ENCODE results near the gene C4orf33. TPM values are rescaled to one million over a fixed set of nuclear protein-coding genes. Genes with fewer than 3 reads are reported as not detected.

C4orf33 gene
- total RNA-seq, 1 donor from 2014 or later: 17.6 TPM

- no peak for TF ChIP-seq CTCF (IDR thresholded peaks at IDR 0.05; ENCODE audit: partially characterized antibody, unreplicated experiment)
- H3K27ac Mint-ChIP-seq (ENCODE audit: unreplicated experiment): no peak overlapping the region
- H3K4me3 Mint-ChIP-seq (ENCODE audit: unreplicated experiment): no peak overlapping the region
- H3K9me3 Mint-ChIP-seq (ENCODE audit: unreplicated experiment): peaks cover 3% of the 10 kb centered on the region
- peaks cover 41% of the 10 kb centered on the region for H3K36me3 Mint-ChIP-seq (ENCODE audit: unreplicated experiment)
- H3K27me3 Mint-ChIP-seq (ENCODE audit: unreplicated experiment): no peaks in the 10 kb centered on the region
- no peak for DNase-seq
- H3K4me1 Mint-ChIP-seq (ENCODE audit: low read depth, unreplicated experiment): no peaks in the 10 kb centered on the region
Observed at GRCh38 chr4:129077326-129077725, 18.6 kb upstream of the C4orf33 start.

- Mint-ChIP-seq H3K9me3 (ENCODE audit: unreplicated experiment) (peaks cover 3% of the 10 kb centered on the region), H3K36me3 (ENCODE audit: unreplicated experiment) (peaks cover 28% of the 10 kb centered on the region), H3K27me3 (ENCODE audit: unreplicated experiment) (no peaks in the 10 kb centered on the region), H3K27ac (ENCODE audit: unreplicated experiment) (no peak overlapping the region), H3K4me1 (ENCODE audit: low read depth, unreplicated experiment) (no peaks in the 10 kb centered on the region), H3K4me3 (ENCODE audit: unreplicated experiment) (no peak overlapping the region)
- TF ChIP-seq CTCF (IDR thresholded peaks at IDR 0.05; ENCODE audit: partially characterized antibody, unreplicated experiment): no peak
- no peak for DNase-seq
Observed at GRCh38 chr4:129080129-129080528, 15.8 kb upstream of the C4orf33 start.

GRCh38 chr4:129082302-129082701 lies 13.7 kb upstream of the C4orf33 start:
- Mint-ChIP-seq H3K27me3 (ENCODE audit: unreplicated experiment) (no peaks in the 10 kb centered on the region), H3K4me3 (ENCODE audit: unreplicated experiment) (no peak overlapping the region), H3K36me3 (ENCODE audit: unreplicated experiment) (peaks cover 23% of the 10 kb centered on the region), H3K9me3 (ENCODE audit: unreplicated experiment) (peaks cover 3% of the 10 kb centered on the region), H3K4me1 (ENCODE audit: low read depth, unreplicated experiment) (no peaks in the 10 kb centered on the region), H3K27ac (ENCODE audit: unreplicated experiment) (no peak overlapping the region)
- no peak for TF ChIP-seq CTCF (IDR thresholded peaks at IDR 0.05; ENCODE audit: partially characterized antibody, unreplicated experiment)
- no peak for DNase-seq

GRCh38 chr4:129085472-129085871 lies 10.5 kb upstream of the C4orf33 start:
- Mint-ChIP-seq H3K27me3 (ENCODE audit: unreplicated experiment) (no peaks in the 10 kb centered on the region), H3K36me3 (ENCODE audit: unreplicated experiment) (peaks cover 10% of the 10 kb centered on the region), H3K27ac (ENCODE audit: unreplicated experiment) (no peak overlapping the region), H3K4me3 (ENCODE audit: unreplicated experiment) (no peak overlapping the region), H3K9me3 (ENCODE audit: unreplicated experiment) (peaks cover under 1% of the 10 kb centered on the region), H3K4me1 (ENCODE audit: low read depth, unreplicated experiment) (no peaks in the 10 kb centered on the region)
- TF ChIP-seq CTCF (IDR thresholded peaks at IDR 0.05; ENCODE audit: partially characterized antibody, unreplicated experiment): no peak
- DNase-seq: no peak

GRCh38 chr4:129087516-129087915 lies 8.4 kb upstream of the C4orf33 start:
- Mint-ChIP-seq H3K27me3 (ENCODE audit: unreplicated experiment) (no peaks in the 10 kb centered on the region), H3K27ac (ENCODE audit: unreplicated experiment) (no peak overlapping the region), H3K9me3 (ENCODE audit: unreplicated experiment) (no peaks in the 10 kb centered on the region), H3K4me3 (ENCODE audit: unreplicated experiment) (no peak overlapping the region), H3K36me3 (ENCODE audit: unreplicated experiment) (no peaks in the 10 kb centered on the region), H3K4me1 (ENCODE audit: low read depth, unreplicated experiment) (no peaks in the 10 kb centered on the region)
- TF ChIP-seq CTCF (IDR thresholded peaks at IDR 0.05; ENCODE audit: partially characterized antibody, unreplicated experiment): no peak
- DNase-seq: no peak

Data from glutamatergic neuron (in vitro differentiated cells).